Thyroid gland (tissue), 4 donors: ENCODE data around the gene SLCO4A1. TPM values are rescaled to one million over a fixed set of nuclear protein-coding genes. Genes with fewer than 3 reads are reported as not detected.

Experiments used
- DNase-seq, 2 donors: peaks; one replicate each; pipeline ENCODE4 v3.0.0-alpha.2; 2019
- H3K27ac ChIP-seq, 3 donors: fragments of 200-600 bp; sonication (generic); 1 replicate in 2 of 3; 2 replicates in 1 of 3; pipeline ENCODE4 v1.5.1; 2016 to 2019; ENCODE audit warnings: mild to moderate bottlenecking in 1 of 3, moderate library complexity in 1 of 3
- H3K27me3 ChIP-seq: fragments of 200-600 bp; sonication (generic); one replicate; pipeline ENCODE4 v1.5.1; 2019
- H3K36me3 ChIP-seq, 2 donors: fragments of 200-600 bp; sonication (generic); one replicate each; pipeline ENCODE4 v1.5.1; 2016 to 2019
- H3K4me1 ChIP-seq, 2 donors: fragments of 200-600 bp; sonication (generic); one replicate each; pipeline ENCODE4 v1.5.1; 2017 to 2019
- H3K4me3 ChIP-seq, 3 donors: fragments of 200-600 bp; sonication (generic); replicated peaks in 1 of 3; 1 replicate in 2 of 3; 2 replicates in 1 of 3; pipeline ENCODE4 v1.5.1; 2016; ENCODE audit warnings: mild to moderate bottlenecking in 1 of 3
- H3K9me3 ChIP-seq: fragments of 200-600 bp; sonication (generic); one replicate; pipeline ENCODE4 v1.5.1; 2017
- CTCF ChIP-seq, 6 experiments: fragments of 200-600 bp in 3 of 6; fragments of 450-650 bp in 3 of 6; sonication (generic) in 3 of 6; IDR thresholded peaks; one replicate each; pipeline ENCODE4 v1.5.1; 2016 to 2019; ENCODE audit warnings: antibody characterized with exemption in 6 of 6, mild to moderate bottlenecking in 2 of 6, inconsistent platforms in 1 of 6, moderate library complexity in 1 of 6
- POLR2A ChIP-seq, 2 donors: fragments of 450-650 bp; IDR thresholded peaks; one replicate each; pipeline ENCODE4 v1.6.1; 2017; ENCODE audit warnings: antibody characterized with exemption in 2 of 2, mild to moderate bottlenecking in 2 of 2, moderate library complexity in 1 of 2
- WGBS, 2 donors: methylation state at CpG; one replicate each; pipeline ENCODE4 v1.1.5; 2017; 5-methylcytosine and 5-hydroxymethylcytosine counted together
- intact Hi-C: fragments of 100-400 bp; cut with DNase I; formaldehyde crosslinking; loops from one replicate; pipeline ENCODE4 v1.15.1; 2023
- total RNA-seq, 4 donors: library from RNA; depleted of rRNA; stranded (reverse); fragments of >200 nt; gene quantifications; one replicate each; pipeline ENCODE4 v1.2.3, GENCODE V29; 2016

SLCO4A1 gene
- total RNA-seq, 4 donors from 2014 or later: 5.3 to 18.3 (median 6.7) TPM

- Histone ChIP-seq H3K27me3 (no peaks in the 10 kb centered on the region), H3K4me3 (no peak overlapping the region), H3K36me3 (no peaks in the 10 kb centered on the region), H3K4me1 (peaks cover 0 to 5% of the 10 kb centered on the region in 2 donors), H3K27ac (no peak overlapping the region), H3K9me3 (no peaks in the 10 kb centered on the region)
- TF ChIP-seq CTCF (IDR thresholded peaks at IDR 0.05) (no peak), POLR2A (IDR thresholded peaks at IDR 0.05) (no peak)
- no peak for DNase-seq
- intact Hi-C loops: no loop called here
- 80 to 86% methylated on average over 7 to 10 of the region's 24 CpGs for WGBS, 2 donors
Measured at GRCh38 chr20:62631336-62632308, 10.7 kb upstream of the SLCO4A1 start.

GRCh38 chr20:62632575-62633090, 9.7 kb upstream of the SLCO4A1 start:
- peaks cover 0 to 5% of the 10 kb centered on the region in 2 donors for H3K4me1 ChIP-seq
- no peaks in the 10 kb centered on the region for H3K27me3 ChIP-seq
- H3K27ac ChIP-seq: no peak overlapping the region
- DNase-seq: no peak
- no peak overlapping the region for H3K4me3 ChIP-seq
- H3K9me3 ChIP-seq: no peaks in the 10 kb centered on the region
- intact Hi-C loops: no loop called here
- 62 to 64% methylated on average over 7 of the region's 7 CpGs for WGBS, 2 donors
- H3K36me3 ChIP-seq: no peaks in the 10 kb centered on the region
- TF ChIP-seq CTCF (IDR thresholded peaks at IDR 0.05) (no peak), POLR2A (IDR thresholded peaks at IDR 0.05) (no peak)

DNA sequence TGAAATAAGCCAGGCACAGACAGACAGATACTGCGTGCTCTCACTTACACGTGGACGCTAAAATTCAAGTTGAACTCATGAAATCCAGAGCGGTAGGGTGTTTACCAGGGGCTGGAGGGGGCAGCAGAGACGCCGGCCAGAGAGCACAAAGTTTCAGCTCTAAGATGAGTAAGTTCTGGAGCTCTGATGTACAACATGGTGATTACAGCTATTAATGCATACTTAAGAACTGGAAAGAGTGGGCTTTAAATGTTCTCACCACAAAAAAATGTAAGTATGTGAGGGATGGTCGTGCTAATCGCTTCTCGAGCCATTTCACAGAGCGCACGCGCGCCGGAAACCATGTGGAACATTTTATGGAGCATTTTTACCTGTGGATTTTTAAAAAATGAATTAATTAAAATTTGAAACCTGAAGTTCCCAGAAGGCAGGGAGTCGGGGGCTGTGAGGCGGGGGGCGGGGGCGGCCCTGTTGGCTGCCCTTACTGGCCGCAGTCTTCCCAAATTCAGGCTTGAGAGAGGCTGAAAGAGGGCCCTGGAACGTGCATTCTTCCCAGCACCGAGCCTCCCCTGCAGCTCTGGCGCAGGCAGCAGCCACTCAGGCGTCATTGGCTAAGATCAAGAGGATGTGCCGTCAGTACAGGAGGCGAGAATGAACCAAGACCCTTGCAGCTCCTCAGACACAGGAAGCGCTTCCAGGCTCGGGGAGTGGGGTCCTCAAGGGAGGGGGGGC, 8.5 kb upstream of the SLCO4A1 start:
- H3K27ac ChIP-seq: no peak overlapping the region
- H3K4me3 ChIP-seq: no peak overlapping the region
- no peak for DNase-seq
- intact Hi-C loops: no loop called here
- no peaks in the 10 kb centered on the region for H3K9me3 ChIP-seq
- 51 to 59% methylated on average over 27 of the region's 27 CpGs for WGBS, 2 donors
- H3K36me3 ChIP-seq: no peaks in the 10 kb centered on the region
- H3K27me3 ChIP-seq: no peaks in the 10 kb centered on the region
- no peak for TF ChIP-seq POLR2A (IDR thresholded peaks at IDR 0.05)
- no peak for TF ChIP-seq CTCF (IDR thresholded peaks at IDR 0.05)
- no peaks in the 10 kb centered on the region for H3K4me1 ChIP-seq

DNA sequence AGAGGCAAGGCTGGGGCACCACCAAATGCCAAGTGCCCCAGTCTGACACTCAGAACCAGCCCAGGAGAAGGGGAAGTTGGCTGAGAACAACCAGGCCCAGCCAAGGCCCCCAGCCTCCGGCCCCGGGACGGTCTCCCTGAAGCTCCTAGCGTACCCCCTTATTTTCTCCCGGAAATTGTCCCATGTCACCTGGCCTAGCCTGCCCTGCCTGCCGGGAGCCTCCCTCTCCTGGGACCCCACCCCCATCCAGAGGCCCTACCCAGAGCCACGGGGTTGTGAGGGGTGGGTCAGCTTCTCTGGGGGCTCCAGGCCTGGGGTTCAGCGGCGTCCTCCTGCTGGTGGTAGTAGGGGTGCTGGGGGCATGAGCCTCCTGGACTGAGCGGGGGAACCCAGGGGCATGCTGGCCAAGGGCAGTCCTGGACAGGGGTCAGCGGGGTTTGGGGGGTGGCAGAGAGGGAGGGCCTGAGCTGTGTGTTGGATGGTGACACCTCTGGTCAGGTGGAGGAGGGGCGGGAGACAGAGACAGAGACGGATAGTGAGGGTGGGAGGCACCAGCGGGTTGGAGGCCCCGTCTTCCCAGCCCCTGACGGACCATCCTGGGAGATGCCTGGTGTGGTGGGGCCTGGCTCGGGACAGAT, 7.9 kb upstream of the SLCO4A1 start:
- Histone ChIP-seq H3K27ac (no peak overlapping the region), H3K4me3 (no peak overlapping the region), H3K9me3 (no peaks in the 10 kb centered on the region), H3K27me3 (no peaks in the 10 kb centered on the region), H3K36me3 (no peaks in the 10 kb centered on the region), H3K4me1 (no peaks in the 10 kb centered on the region)
- TF ChIP-seq CTCF (IDR thresholded peaks at IDR 0.05) (no peak), POLR2A (IDR thresholded peaks at IDR 0.05) (no peak)
- 86 to 87% methylated on average over 15 to 17 of the region's 17 CpGs for WGBS, 2 donors
- no peak for DNase-seq
- intact Hi-C loops: no loop called here
